Head of caudate nucleus (tissue), 42 donors: ENCODE data around the gene PDZD2.
A peak's percentile ranks its signal among the peaks of the same experiment; 100 is the strongest.
"Not testable (repeated sequence)": the region's sequence is repeated elsewhere in the genome, so short reads cannot be mapped to it uniquely, and the experiment has no call there.

Source experiments
- DNase-seq, 42 donors: peaks; one replicate each; pipeline versions ENCODE4 v3.0.0 to v3.0.0-alpha.2; 2020 to 2021; ENCODE audit warnings: mixed read lengths in 7 of 42
- intact Hi-C: fragments of 100-400 bp; cut with DNase I; formaldehyde crosslinking; loops from one replicate; pipeline ENCODE4 v1.15.0; 2022

The PDZD2 gene

GRCh38 chr5:31966936-31967335 is 328.0 kb downstream of the PDZD2 start:
- intact Hi-C loops = no loop called here

DNA sequence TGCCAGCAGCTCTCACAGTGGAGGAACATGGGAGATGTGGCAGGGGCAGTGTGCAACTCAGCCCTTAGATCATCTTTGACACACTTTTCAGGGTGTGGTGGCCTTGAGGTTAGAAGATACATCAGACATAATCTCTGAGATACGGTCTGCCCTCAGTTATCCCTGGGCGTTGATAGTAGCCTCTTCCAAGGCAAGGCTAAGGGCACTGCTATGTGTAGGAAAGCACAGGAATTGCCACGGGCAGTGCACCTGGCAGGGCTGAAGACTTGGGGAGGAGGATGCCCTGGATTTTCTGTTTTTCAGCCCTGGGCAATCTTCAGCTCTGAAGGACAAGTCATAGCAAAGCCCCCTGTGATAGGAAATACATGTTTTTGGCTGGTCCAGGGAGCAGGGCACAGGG is 328.5 kb downstream of the PDZD2 start:
- no peak for DNase-seq
- intact Hi-C loops = no loop called here

More at GRCh38 chr5:31966936-31967335, 328.0 kb downstream of the PDZD2 start:
- DNase-seq = no peak

- intact Hi-C loops = no loop called here
- no peak for DNase-seq
Measured at GRCh38 chr5:31972558-31972957, 333.6 kb downstream of the PDZD2 start.

DNA sequence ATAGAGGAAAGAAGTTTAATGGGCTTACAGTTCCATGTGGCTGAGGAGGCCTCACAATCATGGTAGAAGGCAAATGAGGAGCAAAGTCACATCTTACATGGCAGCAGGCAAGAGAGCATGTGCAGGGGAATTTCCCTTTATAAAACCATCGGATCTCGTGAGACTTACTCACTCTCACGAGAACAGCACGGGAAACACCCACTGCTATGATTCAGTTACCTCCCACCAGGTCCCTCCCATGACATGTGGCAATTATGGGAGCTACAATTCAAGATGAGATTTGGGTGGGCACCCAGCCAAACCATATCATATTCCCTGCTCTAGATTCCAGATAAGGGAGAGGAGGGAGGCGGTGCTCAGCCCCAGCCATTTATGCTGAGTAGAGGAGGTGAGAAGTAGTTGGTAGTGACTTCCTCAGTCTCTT is 336.3 kb downstream of the PDZD2 start:
- intact Hi-C loops = not testable (repeated sequence)

DNA sequence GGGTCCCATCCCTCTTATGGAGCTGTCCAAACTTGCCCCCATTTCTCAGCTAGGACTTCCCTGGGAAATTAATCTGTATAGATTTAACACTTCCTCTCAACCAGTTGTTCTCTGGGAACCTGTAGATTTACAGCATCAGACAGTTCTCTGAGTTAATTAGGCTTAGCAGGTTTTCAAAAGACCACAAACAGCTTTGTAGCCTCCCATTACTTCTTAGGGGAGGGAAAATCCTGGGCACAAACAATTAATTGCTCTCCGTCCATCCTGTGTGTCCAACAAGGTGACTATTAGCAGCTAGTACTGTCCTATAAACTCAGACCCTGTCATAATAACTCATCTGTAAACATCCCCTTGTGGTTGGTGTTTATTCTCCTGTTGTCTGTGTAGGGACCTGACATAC is 337.2 kb downstream of the PDZD2 start:
- intact Hi-C loops = no loop called here
- DNase-seq = no peak

More for the DNA sequence above, 336.3 kb downstream of the PDZD2 start:
- DNase-seq = peak in 25 of 42 donors; percentile 8 to 66 (median 26)

GRCh38 chr5:31981361-31981945 is 342.5 kb downstream of the PDZD2 start:
- no peak for DNase-seq
- intact Hi-C loops = no loop called here

DNA sequence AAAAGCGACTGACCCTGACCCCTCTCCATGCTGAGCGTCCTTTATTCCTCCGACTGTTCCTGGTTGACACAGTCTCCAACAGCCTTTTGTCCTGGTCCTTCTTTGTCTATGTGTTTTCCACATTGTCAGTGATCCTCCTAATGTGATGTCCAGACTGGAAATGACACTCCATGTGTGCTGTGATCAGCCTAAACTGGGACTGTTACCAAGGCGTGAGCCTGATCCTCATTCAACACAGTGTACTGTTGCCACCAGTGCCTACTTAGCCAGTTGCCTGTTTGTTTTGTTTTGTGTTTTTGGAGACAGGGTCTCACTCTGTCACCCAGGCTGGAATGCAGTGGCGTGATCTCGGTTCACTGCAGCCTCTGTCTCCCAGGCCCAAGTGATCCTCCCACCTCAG is 343.1 kb downstream of the PDZD2 start:
- no peak for DNase-seq
- intact Hi-C loops = no loop called here

DNA sequence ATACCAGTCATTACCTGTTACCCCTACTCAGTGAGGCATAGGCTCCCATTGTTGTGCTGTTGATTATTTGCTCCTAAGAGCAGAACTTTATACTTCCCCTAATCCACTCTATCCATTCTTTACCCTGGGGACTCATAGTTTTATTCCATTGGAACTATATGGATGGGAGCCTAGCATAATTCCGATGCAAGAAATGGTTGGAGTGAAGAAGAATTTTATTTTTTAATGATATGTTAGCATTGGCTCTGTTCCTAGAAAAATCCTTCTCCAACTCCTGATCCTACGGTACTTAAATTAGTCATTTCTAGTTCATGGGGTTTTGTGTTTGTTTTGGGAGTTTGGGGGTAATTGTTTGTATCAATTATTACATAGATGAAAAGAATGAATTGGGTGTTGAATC is 343.7 kb downstream of the PDZD2 start:
- DNase-seq = no peak
- intact Hi-C loops = no loop called here

- DNase-seq = no peak
- intact Hi-C loops = no loop called here
Measured at GRCh38 chr5:31983851-31984250, 344.9 kb downstream of the PDZD2 start.

DNA sequence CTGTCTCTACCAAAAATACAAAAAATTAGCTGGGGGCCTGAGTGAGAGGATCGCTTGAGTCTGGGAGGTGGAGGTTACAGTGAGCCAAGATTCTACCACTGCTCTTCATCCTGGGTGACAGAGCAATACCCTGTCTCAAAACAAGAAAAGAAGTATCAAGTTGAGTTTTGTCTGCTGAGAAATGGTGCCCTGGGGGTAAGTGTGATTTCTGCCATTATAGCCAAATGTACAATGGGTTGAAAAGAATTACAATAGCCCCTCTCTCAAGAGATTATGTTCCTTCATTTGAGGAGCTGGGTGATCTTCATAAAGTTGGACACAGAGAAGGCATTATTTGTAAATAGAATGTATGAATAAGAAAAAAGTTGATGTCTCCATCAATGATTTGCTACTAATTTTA is 345.8 kb downstream of the PDZD2 start:
- intact Hi-C loops = no loop called here
- DNase-seq = no peak

- intact Hi-C loops = no loop called here
- no peak for DNase-seq
Measured at GRCh38 chr5:31986101-31986500, 347.2 kb downstream of the PDZD2 start.

GRCh38 chr5:31987985-31988710 is 349.2 kb downstream of the PDZD2 start:
- intact Hi-C loops = no loop called here
- no peak for DNase-seq

- intact Hi-C loops = no loop called here
Measured at GRCh38 chr5:31990081-31990650, 351.2 kb downstream of the PDZD2 start.

DNA sequence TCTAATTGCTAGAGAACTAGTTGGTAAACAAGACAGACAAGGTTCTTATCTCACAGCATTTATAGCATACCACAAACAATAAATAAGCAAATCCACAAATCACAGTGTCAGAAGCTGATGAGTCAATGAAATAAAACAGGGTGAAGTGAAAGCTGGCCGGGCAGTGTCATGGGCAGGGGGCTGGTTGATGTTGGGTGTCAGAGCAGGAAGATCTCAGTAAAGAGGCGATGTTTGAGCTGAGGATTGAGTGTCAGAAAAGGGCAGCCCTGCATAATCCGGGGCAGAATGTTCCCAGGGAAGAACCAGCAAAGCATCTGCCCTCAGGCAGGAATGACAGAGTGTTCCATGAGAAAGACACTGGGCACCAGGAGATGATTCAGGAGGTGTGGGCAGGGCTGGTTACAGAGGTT is 351.8 kb downstream of the PDZD2 start:
- DNase-seq = peak in 18 of 42 donors; percentile 10 to 54 (median 29)
- intact Hi-C loops = no loop called here

More at GRCh38 chr5:31990081-31990650, 351.2 kb downstream of the PDZD2 start:
- DNase-seq = no peak

DNA sequence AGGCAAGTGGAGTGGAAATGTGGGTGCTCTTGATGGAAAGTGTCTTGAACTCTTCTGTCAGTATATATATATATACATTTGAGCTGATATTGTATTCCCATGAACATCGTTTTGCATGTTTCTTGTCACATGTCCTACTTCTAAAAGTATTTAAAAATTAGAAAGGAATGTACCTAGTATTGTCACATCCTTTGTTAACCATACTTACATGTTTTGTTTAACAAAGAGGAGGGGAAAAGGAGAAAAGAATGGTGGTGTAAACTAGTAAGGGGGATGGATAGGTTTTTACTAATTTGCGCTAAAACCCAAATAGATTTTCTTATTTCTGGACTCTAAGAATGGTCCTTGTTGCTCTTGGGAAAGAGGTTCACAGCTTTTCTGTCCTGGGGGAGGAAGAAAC is 353.4 kb downstream of the PDZD2 start:
- intact Hi-C loops = no loop called here
- no peak for DNase-seq

DNA sequence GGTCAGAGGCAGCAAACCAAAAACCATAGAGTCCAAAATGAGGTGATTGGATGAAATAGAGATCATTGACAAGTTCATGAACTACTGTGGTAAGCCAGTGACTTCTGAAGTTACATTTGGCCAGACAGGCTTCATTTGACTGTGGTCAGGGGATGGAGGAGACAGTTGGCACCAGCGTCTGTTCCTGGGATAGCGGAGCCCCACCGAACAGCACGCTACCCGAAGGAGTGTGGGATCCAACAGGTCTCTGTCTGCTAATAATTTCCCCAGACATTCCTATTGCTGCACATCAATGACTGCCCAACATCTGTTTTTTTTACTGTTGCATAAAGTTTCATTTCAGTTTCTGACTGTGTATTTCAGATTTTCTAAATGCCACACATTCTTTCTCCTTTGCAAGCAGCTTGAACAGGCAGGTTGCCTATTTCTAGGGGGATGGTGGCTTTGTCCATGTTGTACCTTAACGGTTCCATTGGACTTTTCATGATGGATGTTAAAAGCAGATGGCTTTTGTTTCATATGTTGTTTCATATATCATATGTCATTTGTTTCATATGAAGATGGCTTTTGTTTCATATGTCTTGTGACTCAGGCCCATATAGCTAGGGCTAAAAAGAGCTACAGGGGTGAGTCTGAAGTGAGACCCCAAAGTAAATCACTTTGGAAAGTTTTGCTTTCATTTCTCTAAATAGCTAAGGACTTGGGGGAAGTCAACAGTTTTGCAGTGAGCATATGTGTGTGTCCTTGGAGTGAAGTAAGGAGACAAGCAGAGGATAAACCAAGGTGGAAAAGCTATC is 354.4 kb downstream of the PDZD2 start:
- intact Hi-C loops = no loop called here
- DNase-seq = no peak

DNA sequence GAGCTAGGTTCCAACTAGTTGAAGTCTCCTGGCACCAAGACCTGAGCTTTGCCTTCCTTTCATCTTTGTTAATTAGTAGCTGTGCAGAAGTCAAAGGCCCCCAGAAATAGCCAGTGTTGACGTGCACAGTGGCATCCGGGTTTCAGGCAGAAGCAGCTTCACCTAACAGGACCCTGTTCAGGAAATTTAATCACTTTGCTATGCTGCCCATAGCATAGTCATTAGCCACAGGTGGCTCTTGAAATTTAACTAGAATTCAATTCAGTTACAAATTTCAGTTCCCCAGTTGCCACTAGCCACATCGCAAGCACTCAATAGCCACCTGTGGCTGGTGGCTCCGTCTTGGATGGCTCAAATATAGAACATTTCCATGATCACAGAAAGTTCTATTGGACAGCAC is 356.1 kb downstream of the PDZD2 start:
- no peak for DNase-seq
- intact Hi-C loops = no loop called here

DNA sequence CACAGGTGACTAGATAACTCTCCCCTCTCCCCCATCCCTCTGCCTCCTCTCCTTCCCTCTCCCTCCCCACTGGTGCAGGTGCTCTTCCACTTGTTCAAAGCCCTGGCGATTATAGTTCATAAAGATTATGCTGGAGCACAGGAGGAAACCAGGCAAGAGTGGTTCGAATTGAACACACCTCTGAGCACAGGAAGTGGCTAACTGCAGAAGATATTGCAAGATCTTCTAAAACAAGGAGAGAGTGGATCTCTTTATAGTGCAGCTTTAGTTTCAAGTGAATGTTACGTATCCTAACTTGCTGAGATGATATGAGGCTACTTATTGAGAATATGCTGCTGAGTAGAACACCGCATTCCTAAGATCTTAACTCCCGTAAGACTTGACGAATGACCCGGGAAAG is 356.8 kb downstream of the PDZD2 start:
- DNase-seq = no peak
- intact Hi-C loops = no loop called here

- DNase-seq = no peak
- intact Hi-C loops = no loop called here
Measured at GRCh38 chr5:31996909-31997308, 358.0 kb downstream of the PDZD2 start.

DNA sequence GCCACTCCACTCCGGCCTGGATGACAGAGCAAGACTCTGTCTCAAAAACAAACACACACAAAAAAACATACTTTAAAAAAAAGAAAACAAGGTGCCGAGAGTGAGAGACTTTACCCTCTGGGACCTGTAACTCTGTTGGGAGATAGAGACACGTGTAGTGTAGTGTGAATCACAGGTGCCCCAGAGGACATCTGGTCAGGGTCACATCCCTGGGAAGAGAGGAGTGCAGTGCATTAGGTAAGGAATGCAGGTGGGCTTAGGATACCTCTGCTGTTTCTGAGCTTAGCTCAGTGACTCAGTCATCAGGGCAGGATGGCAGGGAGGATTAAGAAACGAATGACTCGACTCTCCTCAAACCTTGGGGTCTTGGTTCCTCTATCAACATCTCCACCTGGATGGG is 360.5 kb downstream of the PDZD2 start:
- intact Hi-C loops = no loop called here
- no peak for DNase-seq
